Ascending aorta (tissue), 2 donors: ENCODE measurements around the gene TBC1D4. TPM values are rescaled to one million over a fixed set of nuclear protein-coding genes. Genes with fewer than 3 reads are reported as not detected.

ENCODE experiments used
- DNase-seq, 2 donors: peaks; one replicate each; pipeline ENCODE4 v3.0.0-alpha.2; 2019; ENCODE audit warnings: low spot score in 2 of 2
- H3K27ac ChIP-seq, 2 donors: fragments of 200-600 bp; sonication (generic); one replicate each; pipeline ENCODE4 v1.5.1; 2016 to 2017; ENCODE audit warnings: mild to moderate bottlenecking in 1 of 2
- H3K27me3 ChIP-seq: fragments of 200-600 bp; sonication (generic); one replicate; pipeline ENCODE4 v1.5.1; 2017
- H3K36me3 ChIP-seq, 2 donors: fragments of 200-600 bp; sonication (generic); one replicate each; pipeline ENCODE4 v1.5.1; 2016
- H3K4me1 ChIP-seq, 2 donors: fragments of 200-600 bp; sonication (generic); one replicate each; pipeline ENCODE4 v1.5.1; 2016 to 2017; ENCODE audit warnings: mild to moderate bottlenecking in 1 of 2
- H3K4me3 ChIP-seq, 2 donors: fragments of 200-600 bp; sonication (generic); one replicate each; pipeline ENCODE4 v1.5.1; 2016 to 2017; ENCODE audit warnings: mild to moderate bottlenecking in 1 of 2
- H3K9me3 ChIP-seq, 2 donors: fragments of 200-600 bp; sonication (generic); one replicate each; pipeline ENCODE4 v1.5.1; 2016
- intact Hi-C: fragments of 100-400 bp; cut with DNase I; formaldehyde crosslinking; loops from one replicate; pipeline ENCODE4 v1.15.1; 2023
- total RNA-seq: library from RNA; depleted of rRNA; stranded (reverse); fragments of >200 nt; gene quantifications from one replicate; pipeline ENCODE4 v1.1.0, GENCODE V29; 2016
- TF ChIP-seq, protein P1 (sequence below), 3 experiments: fragments of 200-600 bp in 2 of 3; fragments of 450-650 bp in 1 of 3; sonication (generic) in 2 of 3; IDR thresholded peaks; one replicate each; pipeline ENCODE4 v1.5.1; 2016 to 2019; ENCODE audit warnings: antibody characterized with exemption in 3 of 3, mild to moderate bottlenecking in 1 of 3, moderate library complexity in 1 of 3

TBC1D4 gene
- total RNA-seq, 1 donor from 2014 or later: 9.5 TPM

- H3K27ac ChIP-seq: no peak overlapping the region
- peaks cover 3 to 15% of the 10 kb centered on the region in 2 donors for H3K36me3 ChIP-seq
- DNase-seq: no peak
- H3K9me3 ChIP-seq: no peaks in the 10 kb centered on the region
- H3K4me1 ChIP-seq: no peaks in the 10 kb centered on the region
- H3K4me3 ChIP-seq: no peak overlapping the region
- intact Hi-C loops: no loop called here
- H3K27me3 ChIP-seq: no peaks in the 10 kb centered on the region
- TF ChIP-seq, protein P1, sequence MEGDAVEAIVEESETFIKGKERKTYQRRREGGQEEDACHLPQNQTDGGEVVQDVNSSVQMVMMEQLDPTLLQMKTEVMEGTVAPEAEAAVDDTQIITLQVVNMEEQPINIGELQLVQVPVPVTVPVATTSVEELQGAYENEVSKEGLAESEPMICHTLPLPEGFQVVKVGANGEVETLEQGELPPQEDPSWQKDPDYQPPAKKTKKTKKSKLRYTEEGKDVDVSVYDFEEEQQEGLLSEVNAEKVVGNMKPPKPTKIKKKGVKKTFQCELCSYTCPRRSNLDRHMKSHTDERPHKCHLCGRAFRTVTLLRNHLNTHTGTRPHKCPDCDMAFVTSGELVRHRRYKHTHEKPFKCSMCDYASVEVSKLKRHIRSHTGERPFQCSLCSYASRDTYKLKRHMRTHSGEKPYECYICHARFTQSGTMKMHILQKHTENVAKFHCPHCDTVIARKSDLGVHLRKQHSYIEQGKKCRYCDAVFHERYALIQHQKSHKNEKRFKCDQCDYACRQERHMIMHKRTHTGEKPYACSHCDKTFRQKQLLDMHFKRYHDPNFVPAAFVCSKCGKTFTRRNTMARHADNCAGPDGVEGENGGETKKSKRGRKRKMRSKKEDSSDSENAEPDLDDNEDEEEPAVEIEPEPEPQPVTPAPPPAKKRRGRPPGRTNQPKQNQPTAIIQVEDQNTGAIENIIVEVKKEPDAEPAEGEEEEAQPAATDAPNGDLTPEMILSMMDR (IDR thresholded peaks at IDR 0.05): no peak
Measured at GRCh38 chr13:75331792-75332349, 150.1 kb downstream of the TBC1D4 start.

GRCh38 chr13:75330770-75331169 is 151.2 kb downstream of the TBC1D4 start:
- H3K27ac ChIP-seq: no peak overlapping the region
- intact Hi-C loops: no loop called here
- TF ChIP-seq, protein P1 (IDR thresholded peaks at IDR 0.05): no peak

GRCh38 chr13:75329723-75330122 is 152.2 kb downstream of the TBC1D4 start:
- Histone ChIP-seq H3K9me3 (no peaks in the 10 kb centered on the region), H3K4me1 (no peaks in the 10 kb centered on the region), H3K27me3 (no peaks in the 10 kb centered on the region), H3K4me3 (no peak overlapping the region), H3K27ac (no peak overlapping the region), H3K36me3 (no peaks in the 10 kb centered on the region)
- TF ChIP-seq, protein P1 (IDR thresholded peaks at IDR 0.05): no peak
- intact Hi-C loops: no loop called here
- no peak for DNase-seq

More at GRCh38 chr13:75330770-75331169, 151.2 kb downstream of the TBC1D4 start:
- no peak overlapping the region for H3K4me3 ChIP-seq
- H3K9me3 ChIP-seq: no peaks in the 10 kb centered on the region
- DNase-seq: no peak
- H3K27me3 ChIP-seq: no peaks in the 10 kb centered on the region
- H3K36me3 ChIP-seq: peaks cover 3 to 4% of the 10 kb centered on the region in 2 donors
- H3K4me1 ChIP-seq: no peaks in the 10 kb centered on the region

DNA sequence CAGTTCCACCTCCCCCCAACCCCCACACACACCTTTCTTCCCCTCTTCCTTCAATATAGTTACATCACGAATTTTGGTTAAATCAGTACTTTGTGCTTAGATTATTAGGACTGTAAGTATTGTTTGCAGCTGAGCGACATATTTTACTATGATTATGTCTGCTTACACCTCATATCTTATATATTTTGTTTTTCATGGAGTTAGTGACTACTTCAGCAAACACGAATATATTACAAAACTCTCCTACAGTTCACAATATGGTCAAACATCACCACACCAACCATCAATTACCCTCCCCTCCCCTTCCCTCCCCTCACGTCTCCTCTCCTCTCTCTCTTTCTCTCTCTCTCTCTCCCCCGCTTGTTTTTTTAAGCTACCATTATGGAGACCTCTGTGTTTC is 152.9 kb downstream of the TBC1D4 start:
- DNase-seq: no peak
- Histone ChIP-seq H3K27ac (no peak overlapping the region), H3K4me3 (no peak overlapping the region), H3K27me3 (no peaks in the 10 kb centered on the region), H3K36me3 (no peaks in the 10 kb centered on the region), H3K4me1 (no peaks in the 10 kb centered on the region), H3K9me3 (no peaks in the 10 kb centered on the region)
- TF ChIP-seq, protein P1 (IDR thresholded peaks at IDR 0.05): no peak
- intact Hi-C loops: no loop called here

- Histone ChIP-seq H3K4me3 (no peak overlapping the region), H3K27ac (no peak overlapping the region), H3K9me3 (no peaks in the 10 kb centered on the region), H3K36me3 (no peaks in the 10 kb centered on the region), H3K4me1 (no peaks in the 10 kb centered on the region), H3K27me3 (no peaks in the 10 kb centered on the region)
- TF ChIP-seq, protein P1 (IDR thresholded peaks at IDR 0.05): no peak
- intact Hi-C loops: no loop called here
- DNase-seq: no peak
Measured at GRCh38 chr13:75327135-75327510, 154.8 kb downstream of the TBC1D4 start.
